ENCODE results near the gene COL23A1.
"Not testable (repeated sequence)": the region's sequence is repeated elsewhere in the genome, so short reads cannot be mapped to it uniquely, and the experiment has no call there.

The COL23A1 gene

GRCh38 chr5:178332210-178332641 is 258.0 kb downstream of the COL23A1 start:
- DNase-seq, result no peak

GRCh38 chr5:178331491-178331996 is 258.6 kb downstream of the COL23A1 start:
- no peak for DNase-seq

DNA sequence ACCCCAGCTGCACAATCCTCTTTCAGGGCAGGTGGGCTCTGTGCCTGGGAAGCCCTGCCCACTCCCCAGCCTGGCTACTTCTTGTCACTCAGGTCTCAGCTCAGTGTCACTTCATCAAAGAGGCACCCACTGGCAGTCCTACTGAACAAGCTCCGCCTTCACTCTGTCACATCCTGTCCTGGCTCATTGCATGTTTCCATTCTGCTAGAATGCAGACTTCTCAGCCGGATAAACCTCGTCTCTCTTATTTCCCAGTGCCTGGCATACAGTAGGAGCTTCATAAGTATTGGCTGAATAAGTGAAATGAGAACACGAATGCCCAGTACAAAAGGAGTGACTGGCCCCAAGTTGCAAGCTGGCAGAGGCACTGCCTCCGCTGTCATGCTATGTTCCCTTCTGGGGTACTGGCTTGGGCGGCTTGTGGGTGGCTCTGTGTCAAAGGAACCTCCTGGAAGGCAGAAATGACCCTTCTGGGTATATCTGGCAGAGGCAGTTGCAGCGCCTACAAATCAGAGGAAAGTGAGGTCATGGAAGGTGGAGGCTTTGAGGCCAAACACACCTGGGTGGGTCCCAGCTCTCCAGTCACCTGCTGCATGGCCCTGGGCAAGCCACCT is 259.3 kb downstream of the COL23A1 start:
- no peak for DNase-seq

DNA sequence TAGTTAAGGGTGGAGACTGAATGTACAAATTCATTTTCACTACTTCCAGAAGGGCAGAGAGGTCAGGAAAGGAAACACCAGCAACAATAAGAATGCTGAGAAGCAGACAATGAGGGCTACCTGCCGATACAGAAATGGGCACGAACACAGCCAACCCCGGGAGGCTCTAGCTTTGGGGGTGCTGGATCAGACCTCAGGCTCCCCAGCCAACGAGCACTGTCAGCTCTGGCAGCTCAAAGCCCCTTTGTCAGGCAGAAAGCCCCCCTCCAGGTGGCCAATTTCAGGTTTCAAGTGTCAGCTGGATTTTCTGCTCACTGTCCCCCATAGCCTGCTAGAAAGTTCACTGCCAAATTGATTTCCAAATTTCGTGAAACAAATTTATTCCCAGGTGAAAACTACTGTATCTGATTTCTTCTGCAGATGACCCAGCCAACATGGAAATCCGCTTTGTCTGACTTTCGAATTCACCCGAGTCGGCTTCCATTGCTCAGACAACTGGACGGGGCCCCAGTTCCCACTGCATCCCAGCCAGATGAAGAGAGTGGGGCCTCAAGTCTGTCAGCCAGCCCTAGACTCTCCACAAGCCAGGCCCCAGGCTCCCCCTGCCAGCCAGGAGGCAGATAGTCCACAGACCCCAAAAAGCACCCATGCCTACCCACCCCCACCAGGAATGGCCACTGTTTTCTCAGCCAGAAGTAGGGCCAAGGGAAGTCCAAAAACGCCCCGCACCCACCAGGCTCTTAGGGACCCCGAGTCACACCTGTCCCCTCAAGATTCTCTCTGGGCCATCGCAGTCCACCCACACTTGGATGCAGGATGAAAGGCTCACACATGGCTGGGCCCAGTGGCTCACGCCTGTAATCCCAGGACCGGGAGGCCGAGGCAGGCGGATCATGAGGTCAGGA is 261.1 kb downstream of the COL23A1 start:
- DNase-seq, result no peak

- no peak for DNase-seq
Observed at GRCh38 chr5:178327931-178328711, 262.1 kb downstream of the COL23A1 start.

DNA sequence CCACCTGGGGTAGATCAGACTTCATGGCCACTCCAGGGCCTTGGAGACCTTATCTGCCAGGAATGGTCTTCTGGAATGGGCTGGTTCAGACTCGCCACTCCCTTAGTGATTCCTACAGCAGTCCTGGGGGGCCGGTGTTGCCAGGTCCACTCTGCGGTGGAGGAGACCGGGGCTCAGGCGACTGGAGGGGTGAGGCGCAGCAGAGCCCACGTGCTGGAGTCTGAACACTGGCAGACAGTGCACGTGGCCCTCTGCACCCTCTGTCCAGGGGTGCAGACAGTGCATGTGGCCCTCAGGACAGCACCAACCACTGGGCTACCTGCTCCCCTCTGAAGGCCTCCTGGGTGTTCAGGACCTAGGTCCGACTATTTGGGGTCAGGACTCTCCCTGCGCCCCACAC is 262.7 kb downstream of the COL23A1 start:
- no peak for DNase-seq

DNA sequence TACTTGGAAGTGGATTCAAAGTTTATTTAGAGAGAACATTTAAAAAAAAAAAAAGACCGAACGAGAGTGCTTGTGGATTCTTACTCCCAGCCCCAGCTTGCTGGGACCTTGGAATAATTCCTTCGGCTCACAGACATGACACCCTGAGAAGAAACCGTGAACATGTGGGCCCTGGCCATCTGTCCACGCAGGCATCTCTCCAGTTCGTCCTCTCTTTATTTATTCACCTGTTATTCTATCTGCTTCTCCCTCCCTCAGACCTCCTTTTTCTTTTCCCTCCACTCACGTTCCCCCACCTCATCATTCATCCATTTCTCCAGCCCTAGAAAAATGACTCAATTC is 263.8 kb downstream of the COL23A1 start:
- no peak for DNase-seq

GRCh38 chr5:178325679-178326373 is 264.4 kb downstream of the COL23A1 start:
- DNase-seq, result no peak

GRCh38 chr5:178325311-178325678 is 264.9 kb downstream of the COL23A1 start:
- DNase-seq, result no peak

GRCh38 chr5:178324481-178325310 is 265.5 kb downstream of the COL23A1 start:
- DNase-seq, result no peak

DNA sequence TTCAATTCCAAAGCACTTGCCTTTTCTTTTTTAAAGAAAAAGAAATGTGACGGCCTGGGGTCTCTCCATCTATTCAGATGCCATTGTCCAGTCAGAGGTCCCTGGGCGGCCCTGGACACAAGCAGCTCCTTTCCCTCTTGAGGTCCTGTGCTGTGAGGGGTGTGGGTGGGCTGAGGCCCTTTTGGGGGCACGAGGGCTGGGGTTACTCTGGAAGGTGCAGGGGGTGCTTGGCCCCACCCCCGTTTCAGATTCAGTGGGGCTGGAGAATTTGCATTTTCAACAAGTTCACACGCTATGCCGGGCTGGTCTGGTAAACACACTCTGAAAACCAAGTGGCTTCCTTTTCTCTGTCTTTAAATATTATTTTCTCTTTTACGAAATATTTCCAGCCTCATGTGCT is 266.2 kb downstream of the COL23A1 start:
- DNase-seq, result no peak

DNA sequence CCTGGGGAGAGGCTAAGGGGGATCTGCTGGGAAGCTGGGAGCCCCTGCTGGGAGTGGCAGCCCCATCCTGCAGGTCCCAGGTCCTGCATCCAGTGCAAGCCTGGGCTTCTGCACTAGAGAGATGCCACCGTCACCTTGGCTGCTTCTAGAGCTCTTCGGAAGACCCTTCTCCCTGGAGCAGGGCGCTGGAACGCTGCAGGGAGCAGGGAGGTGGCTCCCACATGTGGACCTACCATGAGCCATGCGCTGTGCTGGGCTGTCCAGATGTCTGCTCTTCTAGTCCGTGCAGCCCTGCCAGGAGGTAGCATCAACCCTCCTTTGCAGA is 266.7 kb downstream of the COL23A1 start:
- DNase-seq, result no peak

- no peak for DNase-seq
Observed at GRCh38 chr5:178322736-178323540, 267.3 kb downstream of the COL23A1 start.

DNA sequence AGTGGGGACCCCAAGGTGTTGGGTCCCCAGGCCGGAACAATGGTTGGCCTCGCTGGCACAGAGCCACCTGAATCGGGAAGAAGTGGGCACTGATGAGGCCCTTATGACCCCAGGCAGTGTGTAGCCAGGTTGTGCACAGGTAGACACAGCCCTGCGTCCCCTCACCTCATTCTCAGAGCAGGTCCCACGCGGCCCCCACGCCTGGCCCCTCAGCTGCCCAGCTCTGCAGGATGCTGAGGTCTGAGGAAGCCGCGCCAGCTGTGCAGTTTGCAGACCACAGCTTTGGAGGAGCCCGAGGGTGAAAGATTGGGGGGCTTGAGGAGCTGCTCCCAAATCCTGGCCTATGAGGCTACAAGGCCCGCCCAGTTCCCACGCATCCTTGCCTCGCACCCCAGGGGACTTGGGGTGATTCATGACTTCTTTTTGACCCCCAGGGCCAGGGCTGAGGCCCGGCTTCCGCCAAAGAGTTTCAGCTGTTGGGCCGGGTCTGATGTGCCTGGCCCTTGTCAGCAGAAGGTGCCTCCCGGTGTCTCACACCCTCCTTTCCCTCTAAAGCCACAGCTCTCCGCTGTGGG is 269.8 kb downstream of the COL23A1 start:
- DNase-seq, result no peak

DNA sequence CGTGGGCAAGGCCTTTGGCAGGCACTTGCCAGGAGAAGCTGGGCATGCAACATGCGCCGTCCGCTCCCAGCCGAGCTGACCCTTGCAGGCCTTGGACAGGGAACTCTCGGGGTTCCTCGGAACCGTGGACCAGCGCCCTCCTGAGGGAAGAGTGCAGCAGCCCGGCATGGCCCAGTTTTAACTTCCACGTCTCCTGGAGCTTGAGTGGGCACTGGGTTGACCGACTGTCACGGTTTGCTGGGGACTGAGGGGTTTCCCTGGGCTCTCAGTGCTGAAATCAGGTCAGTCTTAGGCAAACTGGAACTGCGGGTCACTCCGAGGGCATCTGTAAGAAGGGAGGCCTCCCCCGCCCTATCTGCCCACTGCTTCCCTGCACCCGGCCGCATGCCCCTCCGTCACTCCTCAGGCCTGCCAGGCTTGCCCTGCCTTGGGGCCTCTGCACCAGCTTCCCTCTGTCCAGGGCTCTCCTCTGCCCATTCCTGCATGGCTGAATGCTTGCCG is 270.6 kb downstream of the COL23A1 start:
- DNase-seq, result no peak

GRCh38 chr5:178318893-178319292 is 271.3 kb downstream of the COL23A1 start:
- no peak for DNase-seq

GRCh38 chr5:178318382-178318781 is 271.8 kb downstream of the COL23A1 start:
- no peak for DNase-seq

GRCh38 chr5:178317727-178318126 is 272.5 kb downstream of the COL23A1 start:
- not testable (repeated sequence) for DNase-seq

GRCh38 chr5:178314961-178315820 is 275.0 kb downstream of the COL23A1 start:
- no peak for DNase-seq

Measured in NCI-H187 (cell line).